ENCODE results near the gene UAP1L1.

The UAP1L1 gene

GRCh38 chr9:137074657-137075274 is 2.6 kb upstream of the UAP1L1 start:
- no peak for TF ChIP-seq CTCF (IDR thresholded peaks at IDR 0.05; ENCODE audit: low read depth, low read length)
- H3K4me3 ChIP-seq (ENCODE audit: low read depth, low read length) = no peak overlapping the region

- no peak for TF ChIP-seq CTCF (IDR thresholded peaks at IDR 0.05; ENCODE audit: low read depth, low read length)
- H3K4me3 ChIP-seq (ENCODE audit: low read depth, low read length) = no peak overlapping the region
Measured at GRCh38 chr9:137075275-137075775, 2.0 kb upstream of the UAP1L1 start.

GRCh38 chr9:137076636-137077009 is 694 bp upstream of the UAP1L1 start:
- H3K4me3 ChIP-seq (ENCODE audit: low read depth, low read length) = peak overlapping the region; percentile 36
- no peak for TF ChIP-seq CTCF (IDR thresholded peaks at IDR 0.05; ENCODE audit: low read depth, low read length)

GRCh38 chr9:137077758-137078693 is 709 bp downstream of the UAP1L1 start:
- no peak for TF ChIP-seq CTCF (IDR thresholded peaks at IDR 0.05; ENCODE audit: low read depth, low read length)
- H3K4me3 ChIP-seq (ENCODE audit: low read depth, low read length) = peak overlapping the region; percentile 67

GRCh38 chr9:137078701-137079400 is 1.5 kb downstream of the UAP1L1 start:
- TF ChIP-seq CTCF (IDR thresholded peaks at IDR 0.05; ENCODE audit: low read depth, low read length) = no peak
- peak overlapping the region; percentile 67 for H3K4me3 ChIP-seq (ENCODE audit: low read depth, low read length)

- TF ChIP-seq CTCF (IDR thresholded peaks at IDR 0.05; ENCODE audit: low read depth, low read length) = no peak
- no peak overlapping the region for H3K4me3 ChIP-seq (ENCODE audit: low read depth, low read length)
Measured at GRCh38 chr9:137079401-137079787, 2.1 kb downstream of the UAP1L1 start.
